GM12801 (cell line): ENCODE measurements around the gene TBATA.

Experiments
- TF ChIP-seq, protein P1 (sequence below): IDR thresholded peaks from one replicate; pipeline ENCODE4 v1.5.1; 2011; ENCODE audit warnings: control low read depth; ENCODE audit not compliant: insufficient read length; ENCODE audit errors: extremely low read depth

TBATA gene, protein sequence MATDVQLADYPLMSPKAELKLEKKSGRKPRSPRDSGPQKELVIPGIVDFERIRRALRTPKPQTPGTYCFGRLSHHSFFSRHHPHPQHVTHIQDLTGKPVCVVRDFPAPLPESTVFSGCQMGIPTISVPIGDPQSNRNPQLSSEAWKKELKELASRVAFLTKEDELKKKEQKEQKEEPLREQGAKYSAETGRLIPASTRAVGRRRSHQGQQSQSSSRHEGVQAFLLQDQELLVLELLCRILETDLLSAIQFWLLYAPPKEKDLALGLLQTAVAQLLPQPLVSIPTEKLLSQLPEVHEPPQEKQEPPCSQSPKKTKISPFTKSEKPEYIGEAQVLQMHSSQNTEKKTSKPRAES

DNA sequence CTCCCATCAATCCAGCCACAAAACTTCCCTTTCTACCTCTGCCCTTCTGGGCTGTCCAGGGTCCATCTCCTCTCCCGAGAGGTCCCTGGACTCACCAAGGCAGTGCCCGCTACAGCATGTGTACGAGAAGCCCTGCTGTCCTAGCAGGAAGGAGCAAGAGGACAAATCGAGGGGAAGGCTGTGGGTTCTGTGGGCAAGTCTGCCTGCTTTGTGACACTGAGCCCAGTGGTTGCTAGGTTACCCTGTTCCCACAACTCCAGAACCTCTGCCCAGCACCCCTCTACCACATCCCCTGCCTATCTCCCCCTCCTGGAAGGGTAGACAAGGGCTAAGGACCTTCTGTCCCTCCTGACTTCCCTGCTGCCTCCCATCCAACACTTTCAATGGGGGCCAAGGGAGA is at the start of gene TBATA:
TBATA (minus strand) TSS at position 188 of the 400 bp plus-strand sequence. CDS start 1,998 bp downstream, outside the sequence.
- TF ChIP-seq, protein P1, sequence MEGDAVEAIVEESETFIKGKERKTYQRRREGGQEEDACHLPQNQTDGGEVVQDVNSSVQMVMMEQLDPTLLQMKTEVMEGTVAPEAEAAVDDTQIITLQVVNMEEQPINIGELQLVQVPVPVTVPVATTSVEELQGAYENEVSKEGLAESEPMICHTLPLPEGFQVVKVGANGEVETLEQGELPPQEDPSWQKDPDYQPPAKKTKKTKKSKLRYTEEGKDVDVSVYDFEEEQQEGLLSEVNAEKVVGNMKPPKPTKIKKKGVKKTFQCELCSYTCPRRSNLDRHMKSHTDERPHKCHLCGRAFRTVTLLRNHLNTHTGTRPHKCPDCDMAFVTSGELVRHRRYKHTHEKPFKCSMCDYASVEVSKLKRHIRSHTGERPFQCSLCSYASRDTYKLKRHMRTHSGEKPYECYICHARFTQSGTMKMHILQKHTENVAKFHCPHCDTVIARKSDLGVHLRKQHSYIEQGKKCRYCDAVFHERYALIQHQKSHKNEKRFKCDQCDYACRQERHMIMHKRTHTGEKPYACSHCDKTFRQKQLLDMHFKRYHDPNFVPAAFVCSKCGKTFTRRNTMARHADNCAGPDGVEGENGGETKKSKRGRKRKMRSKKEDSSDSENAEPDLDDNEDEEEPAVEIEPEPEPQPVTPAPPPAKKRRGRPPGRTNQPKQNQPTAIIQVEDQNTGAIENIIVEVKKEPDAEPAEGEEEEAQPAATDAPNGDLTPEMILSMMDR: no peak

DNA sequence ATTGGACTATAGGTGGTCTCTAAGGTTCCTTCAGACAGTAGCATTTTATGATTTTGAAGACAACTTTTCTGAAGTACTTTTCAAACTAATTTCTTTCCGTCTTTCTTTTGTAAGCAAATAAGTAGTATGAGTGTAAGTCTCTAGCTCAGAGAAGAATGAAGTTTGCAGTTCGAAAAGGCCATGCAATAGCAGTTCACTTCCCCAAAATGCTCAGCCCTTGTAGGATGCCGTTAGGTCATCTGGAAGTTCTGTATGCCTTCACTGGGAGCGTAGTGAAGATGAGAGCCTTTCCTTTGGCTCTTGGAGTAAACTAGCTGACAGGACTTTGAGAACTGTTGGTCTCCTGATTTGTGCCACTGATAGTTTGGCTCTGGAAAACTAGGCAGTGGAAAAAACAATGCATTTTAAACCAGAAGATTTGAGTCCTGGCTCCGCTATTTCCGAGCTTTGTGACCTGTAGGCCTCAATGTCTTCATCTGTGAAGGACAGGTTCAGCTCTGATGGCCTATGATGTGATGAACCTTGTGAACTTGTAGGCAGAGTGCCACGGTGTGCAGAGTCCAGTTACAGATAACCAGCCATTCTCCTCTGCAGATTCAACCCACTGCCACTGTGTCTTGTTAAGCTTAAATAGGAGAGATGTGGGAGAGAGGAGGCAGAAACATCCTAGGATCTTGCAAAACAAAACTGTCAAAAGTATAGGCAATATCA is 49.4 kb upstream of the TBATA start:
- TF ChIP-seq, protein P1: no peak

DNA sequence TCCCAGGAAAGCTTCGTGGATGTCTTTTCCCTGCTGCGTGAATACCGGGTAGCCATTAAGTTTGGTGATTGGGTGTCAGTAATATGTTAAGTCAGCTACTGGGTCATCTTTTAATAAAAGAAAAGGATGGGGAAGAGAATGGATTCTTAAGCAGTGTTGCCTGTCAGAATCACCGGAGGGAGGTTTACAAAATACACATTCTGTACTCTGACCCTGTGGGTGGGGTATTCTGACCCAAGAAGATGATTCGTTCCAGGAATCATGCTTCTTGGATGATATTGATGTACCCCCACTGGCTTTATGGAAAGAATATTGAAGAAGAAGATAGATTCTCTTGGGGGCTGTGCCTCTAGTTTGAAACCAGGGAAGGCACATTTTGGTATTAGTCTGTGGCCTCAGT is 48.8 kb upstream of the TBATA start:
- TF ChIP-seq, protein P1: no peak

DNA sequence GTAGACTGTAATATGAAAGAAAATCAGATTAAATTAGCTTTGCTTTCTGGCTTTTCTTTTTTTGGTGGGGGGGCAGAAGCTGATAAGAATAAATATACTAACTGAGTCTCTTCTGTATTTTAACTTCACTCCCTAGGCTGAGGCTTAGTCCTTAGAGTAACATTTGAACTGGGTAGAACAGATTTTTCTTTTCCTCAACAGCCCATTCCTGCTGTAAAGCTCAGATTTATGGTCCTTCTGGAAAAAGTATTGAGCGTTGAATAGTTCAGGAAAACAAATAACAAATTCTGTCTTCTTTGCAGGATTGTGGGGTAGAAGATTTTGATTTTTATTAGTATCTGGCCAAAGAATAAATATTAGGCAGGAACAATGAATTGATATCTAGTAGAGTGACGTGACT is 48.4 kb upstream of the TBATA start:
- TF ChIP-seq, protein P1: no peak

DNA sequence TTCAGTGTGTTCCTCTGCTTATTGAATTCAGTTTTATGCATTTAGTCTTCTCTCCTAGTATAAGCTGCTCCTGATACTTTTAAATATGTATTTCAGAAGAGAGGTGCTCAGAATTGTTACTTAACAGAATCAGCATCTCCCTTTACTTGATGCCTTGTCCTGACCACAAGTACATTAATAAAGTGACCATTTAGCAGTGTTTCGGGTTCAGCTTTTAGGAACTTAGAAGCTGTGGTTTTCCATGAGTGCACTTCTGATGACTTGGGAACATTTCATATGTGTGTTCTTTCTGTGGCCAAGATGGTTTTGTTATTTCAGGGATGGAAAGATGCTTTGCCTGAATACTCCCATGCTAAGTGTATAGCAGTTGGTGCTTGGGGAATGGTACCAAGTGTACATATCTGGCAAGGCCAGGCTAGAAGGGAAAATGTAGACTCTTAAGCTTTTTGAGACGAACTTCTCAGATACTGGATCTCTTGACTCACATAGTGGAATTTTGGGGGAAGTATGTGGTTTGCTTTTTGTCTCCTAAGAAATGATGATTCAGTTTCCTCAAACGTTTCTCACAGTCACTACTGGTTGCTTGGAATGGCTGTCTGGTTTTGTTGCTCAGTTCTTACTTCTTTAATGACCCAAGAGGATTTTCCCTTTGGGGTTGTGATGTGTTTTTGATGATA is 47.8 kb upstream of the TBATA start:
- TF ChIP-seq, protein P1: no peak

DNA sequence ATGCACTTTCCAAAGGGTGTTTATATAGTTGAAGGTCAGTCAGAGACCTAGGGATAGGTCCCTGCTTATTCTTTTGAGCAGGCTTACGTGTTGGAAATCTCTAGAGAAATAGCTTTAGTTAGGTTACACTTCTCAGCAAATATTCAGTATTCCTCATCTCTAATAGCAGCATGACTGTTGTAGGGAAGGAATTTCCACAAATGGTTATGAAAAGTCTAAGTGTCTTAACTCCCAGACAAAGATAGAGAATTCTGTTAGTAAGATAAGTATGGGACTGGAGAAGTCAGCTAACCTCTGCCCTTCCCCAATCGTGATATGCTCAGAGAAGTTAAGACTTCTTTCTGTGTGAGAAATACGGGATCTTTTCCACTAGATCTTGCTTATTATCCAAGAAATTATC is 47.0 kb upstream of the TBATA start:
- TF ChIP-seq, protein P1: no peak

DNA sequence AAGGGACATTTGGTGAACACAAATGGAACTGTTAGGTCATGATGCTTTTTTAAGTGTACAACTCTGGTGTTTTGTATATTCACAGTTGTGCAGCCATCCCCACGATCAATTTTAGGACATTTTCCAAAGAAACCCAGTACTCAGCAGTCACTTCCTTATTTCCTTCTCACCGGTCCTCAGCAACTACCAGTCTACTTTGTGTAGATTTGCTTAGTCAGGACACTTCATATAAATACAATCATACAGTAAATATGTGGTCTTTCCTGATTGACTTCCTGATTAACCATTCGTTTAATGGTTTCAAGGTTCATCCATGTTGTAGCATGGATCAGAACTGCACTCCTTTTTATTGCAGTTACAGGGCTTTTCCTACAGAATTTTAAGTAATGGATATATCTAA is 45.0 kb upstream of the TBATA start:
- TF ChIP-seq, protein P1: no peak
